Gastroesophageal sphincter (tissue), 4 donors: Measurements from ENCODE around the gene ATG7. TPM values are rescaled to one million over a fixed set of nuclear protein-coding genes. Genes with fewer than 3 reads are reported as not detected.
"Not testable (repeated sequence)": the region's sequence is repeated elsewhere in the genome, so short reads cannot be mapped to it uniquely, and the experiment has no call there.

Source experiments
- ATAC-seq: fragments of 150-250 bp; one replicate; pipeline ENCODE4 v1.9.1; 2016; ENCODE audit warnings: mild to moderate bottlenecking, moderate library complexity
- H3K27ac ChIP-seq, 4 donors: fragments of 200-600 bp; sonication (generic) in 3 of 4; 1 replicate in 3 of 4; 2 replicates in 1 of 4; pipeline ENCODE4 v1.5.1; 2016 to 2019
- H3K27me3 ChIP-seq: fragments of 200-600 bp; sonication (generic); one replicate; pipeline ENCODE4 v1.5.1; 2019
- H3K36me3 ChIP-seq, 2 donors: fragments of 200-600 bp; sonication (generic); one replicate each; pipeline ENCODE4 v1.5.1; 2019; ENCODE audit warnings: control low read depth in 1 of 2
- H3K4me1 ChIP-seq, 3 donors: fragments of 200-600 bp; sonication (generic); 1 replicate in 2 of 3; 2 replicates in 1 of 3; pipeline ENCODE4 v1.5.1; 2016 to 2019; ENCODE audit warnings: control low read depth in 2 of 3
- H3K4me3 ChIP-seq, 2 donors: fragments of 200-600 bp; sonication (generic); one replicate each; pipeline ENCODE4 v1.5.1; 2019; ENCODE audit warnings: mild to moderate bottlenecking in 1 of 2, moderate library complexity in 1 of 2
- H3K9me3 ChIP-seq, 3 donors: fragments of 200-600 bp; sonication (generic); one replicate each; pipeline ENCODE4 v1.5.1; 2017 to 2019; ENCODE audit warnings: control low read depth in 2 of 3
- CTCF ChIP-seq, 4 experiments: fragments of 200-600 bp in 2 of 4; fragments of 450-650 bp in 2 of 4; sonication (generic) in 1 of 4; IDR thresholded peaks; one replicate each; pipeline ENCODE4 v1.5.1; 2017 to 2019; ENCODE audit warnings: antibody characterized with exemption in 4 of 4, mild to moderate bottlenecking in 2 of 4, moderate library complexity in 2 of 4
- EP300 ChIP-seq: sonication (generic); formaldehyde crosslinking; IDR thresholded peaks from one replicate; pipeline ENCODE4 v1.6.1; 2017; ENCODE audit warnings: antibody characterized with exemption, mild to moderate bottlenecking
- POLR2A ChIP-seq, 2 donors: fragments of 450-650 bp; IDR thresholded peaks; one replicate each; pipeline ENCODE4 v1.6.1; 2017; ENCODE audit warnings: antibody characterized with exemption in 2 of 2, mild to moderate bottlenecking in 2 of 2, moderate library complexity in 1 of 2
- POLR2AphosphoS5 ChIP-seq: sonication (generic); formaldehyde crosslinking; IDR thresholded peaks from one replicate; pipeline ENCODE4 v1.6.1; 2017; ENCODE audit warnings: antibody characterized with exemption
- WGBS, 2 donors: methylation state at CpG; one replicate each; pipeline ENCODE4 v1.1.5; 2018; ENCODE audit warnings: low coverage in 1 of 2; 5-methylcytosine and 5-hydroxymethylcytosine counted together
- total RNA-seq, 4 donors: library from RNA; depleted of rRNA; stranded (reverse); fragments of >200 nt; gene quantifications; one replicate each; pipeline ENCODE4 v1.1.0, GENCODE V29; 2016

The ATG7 gene
- total RNA-seq, 4 donors from 2014 or later: 28.3 to 64.9 (median 36.5) TPM

- Histone ChIP-seq H3K36me3 (peaks cover 0 to 50% of the 10 kb centered on the region in 2 donors), H3K9me3 (no peaks in the 10 kb centered on the region), H3K4me3 (no peak overlapping the region), H3K4me1 (no peaks in the 10 kb centered on the region), H3K27ac (no peak overlapping the region), H3K27me3 (no peaks in the 10 kb centered on the region)
- WGBS, 2 donors: 33 to 37% methylated on average over 4 of the region's 4 CpGs
- ATAC-seq: peak; percentile 43
- TF ChIP-seq CTCF (IDR thresholded peaks at IDR 0.05) (peak; percentile 32 to 65 (median 62)), POLR2A (IDR thresholded peaks at IDR 0.05) (no peak)
Measured at GRCh38 chr3:11335056-11335608, 62.9 kb downstream of the ATG7 start.

GRCh38 chr3:11339541-11339940 lies 67.3 kb downstream of the ATG7 start:
- no peak overlapping the region for H3K27ac ChIP-seq
- peaks cover 0 to 47% of the 10 kb centered on the region in 2 donors for H3K36me3 ChIP-seq
- H3K9me3 ChIP-seq: no peaks in the 10 kb centered on the region
- TF ChIP-seq POLR2A (IDR thresholded peaks at IDR 0.05): no peak
- TF ChIP-seq POLR2AphosphoS5: no peak
- TF ChIP-seq EP300: no peak
- no peak for TF ChIP-seq CTCF (IDR thresholded peaks at IDR 0.05)
- WGBS, 2 donors: 83 to 88% methylated on average over 2 to 3 of the region's 3 CpGs
- no peak overlapping the region for H3K4me3 ChIP-seq
- ATAC-seq: no peak
- no peaks in the 10 kb centered on the region for H3K4me1 ChIP-seq
- H3K27me3 ChIP-seq: no peaks in the 10 kb centered on the region

- Histone ChIP-seq H3K27me3 (no peaks in the 10 kb centered on the region), H3K9me3 (no peaks in the 10 kb centered on the region), H3K36me3 (peaks cover 3 to 70% of the 10 kb centered on the region in 2 donors), H3K27ac (no peak overlapping the region), H3K4me3 (no peak overlapping the region), H3K4me1 (no peaks in the 10 kb centered on the region)
- 22 to 75% methylated on average over 1 of the region's 1 CpG for WGBS, 2 donors
- ATAC-seq: no peak
- TF ChIP-seq POLR2A (IDR thresholded peaks at IDR 0.05) (no peak), POLR2AphosphoS5 (no peak), EP300 (no peak), CTCF (IDR thresholded peaks at IDR 0.05) (no peak)
Measured at GRCh38 chr3:11346416-11346815, 74.2 kb downstream of the ATG7 start.

- peaks cover 3 to 67% of the 10 kb centered on the region in 2 donors for H3K36me3 ChIP-seq
- H3K4me3 ChIP-seq, H3K4me1 ChIP-seq, H3K9me3 ChIP-seq, ATAC-seq, H3K27me3 ChIP-seq, H3K27ac ChIP-seq: not testable (repeated sequence)
- WGBS, 2 donors: 82 to 94% methylated on average over 3 to 6 of the region's 6 CpGs
Measured at GRCh38 chr3:11348877-11349276, 76.7 kb downstream of the ATG7 start.

GRCh38 chr3:11349446-11349845 lies 77.2 kb downstream of the ATG7 start:
- WGBS, 2 donors: 64 to 86% methylated on average over 1 to 2 of the region's 2 CpGs
- Histone ChIP-seq H3K27ac (no peak overlapping the region), H3K4me1 (no peaks in the 10 kb centered on the region), H3K27me3 (no peaks in the 10 kb centered on the region), H3K36me3 (peaks cover 3 to 68% of the 10 kb centered on the region in 2 donors), H3K4me3 (no peak overlapping the region), H3K9me3 (no peaks in the 10 kb centered on the region)
- TF ChIP-seq POLR2AphosphoS5 (no peak), EP300 (no peak), POLR2A (IDR thresholded peaks at IDR 0.05) (no peak), CTCF (IDR thresholded peaks at IDR 0.05) (no peak)
- ATAC-seq: no peak
